Mesenchymal stem cell (in vitro differentiated cells and primary cell): ENCODE results near the gene FCHO1.

ENCODE experiments used
- DNase-seq: peaks from one replicate; pipeline ENCODE4 v3.0.0-alpha.2; 2013
- H2AFZ ChIP-seq: one replicate; pipeline ENCODE4 v1.6.1; 2013; ENCODE audit warnings: low read depth, mild to moderate bottlenecking, control low read depth, inconsistent platforms, low read length, moderate library complexity
- H2AK5ac ChIP-seq: 2 replicates; pipeline ENCODE4 v1.6.1; 2013; ENCODE audit warnings: low read length, moderate library complexity, mild to moderate bottlenecking, inconsistent platforms; ENCODE audit not compliant: severe bottlenecking
- H2BK120ac ChIP-seq: one replicate; pipeline ENCODE4 v1.6.1; 2013; ENCODE audit warnings: low read depth, mild to moderate bottlenecking, inconsistent platforms, low read length, moderate library complexity
- H2BK12ac ChIP-seq, 2 experiments: one replicate each; pipeline ENCODE4 v1.6.1; 2013; ENCODE audit warnings: inconsistent platforms in 2 of 2, low read length in 2 of 2, mild to moderate bottlenecking in 2 of 2, moderate library complexity in 2 of 2, control low read depth in 1 of 2
- H2BK15ac ChIP-seq: one replicate; pipeline ENCODE4 v1.6.1; 2013; ENCODE audit warnings: mild to moderate bottlenecking, low read depth, inconsistent platforms; ENCODE audit not compliant: poor library complexity, severe bottlenecking
- H2BK5ac ChIP-seq: 2 replicates; pipeline ENCODE4 v1.6.1; 2013; ENCODE audit warnings: low read depth, mild to moderate bottlenecking, low read length, control low read depth, inconsistent platforms; ENCODE audit not compliant: poor library complexity, severe bottlenecking
- H3K14ac ChIP-seq, 2 experiments: one replicate each; pipeline ENCODE4 v1.6.1; 2013; ENCODE audit warnings: inconsistent platforms in 2 of 2, low read length in 2 of 2, control low read depth in 1 of 2, mild to moderate bottlenecking in 1 of 2, moderate library complexity in 1 of 2
- H3K18ac ChIP-seq, 2 experiments: one replicate each; pipeline ENCODE4 v1.6.1; 2013; ENCODE audit warnings: inconsistent platforms in 2 of 2, low read length in 2 of 2, control low read depth in 1 of 2, low read depth in 1 of 2, mild to moderate bottlenecking in 1 of 2
- H3K23ac ChIP-seq, 2 experiments: one replicate each; pipeline ENCODE4 v1.6.1; 2013; ENCODE audit warnings: inconsistent platforms in 2 of 2, low read length in 2 of 2, mild to moderate bottlenecking in 2 of 2, moderate library complexity in 2 of 2, control low read depth in 1 of 2
- H3K27ac ChIP-seq: 2 replicates; pipeline ENCODE4 v1.5.1; 2013; ENCODE audit warnings: mild to moderate bottlenecking, moderate library complexity, low read length, control low read depth, inconsistent platforms; ENCODE audit not compliant: poor library complexity, severe bottlenecking
- H3K27me3 ChIP-seq, 2 experiments: 2 replicates each; pipeline versions ENCODE4 v1.6.1 to v1.7.0; 2013; ENCODE audit warnings: low read length in 2 of 2, mild to moderate bottlenecking in 2 of 2, moderate library complexity in 2 of 2, control low read depth in 1 of 2, inconsistent platforms in 1 of 2; ENCODE audit not compliant: control insufficient read depth in 1 of 2, insufficient read depth in 1 of 2
- H3K36me3 ChIP-seq, 2 experiments: 2 replicates each; pipeline versions ENCODE4 v1.6.1 to v1.7.0; 2013; ENCODE audit warnings: low read length in 2 of 2, control low read depth in 1 of 2, inconsistent platforms in 1 of 2, low read depth in 1 of 2, mild to moderate bottlenecking in 1 of 2; ENCODE audit not compliant: insufficient read depth in 2 of 2, control insufficient read depth in 1 of 2
- H3K4ac ChIP-seq, 2 experiments: one replicate each; pipeline ENCODE4 v1.6.1; 2013; ENCODE audit warnings: inconsistent platforms in 2 of 2, low read length in 2 of 2, mild to moderate bottlenecking in 2 of 2, moderate library complexity in 2 of 2, control low read depth in 1 of 2, low read depth in 1 of 2
- H3K4me1 ChIP-seq: 2 replicates; pipeline ENCODE4 v1.6.1; 2013; ENCODE audit warnings: low read depth, low read length, control low read depth; ENCODE audit not compliant: control insufficient read depth, insufficient read depth
- H3K4me2 ChIP-seq: 2 replicates; pipeline ENCODE4 v1.6.1; 2013; ENCODE audit warnings: low read length, mild to moderate bottlenecking, inconsistent platforms; ENCODE audit not compliant: poor library complexity, severe bottlenecking
- H3K4me3 ChIP-seq, 2 experiments: 2 replicates each; pipeline versions ENCODE4 v1.5.1 to v1.7.0; 2013; ENCODE audit warnings: low read length in 2 of 2, mild to moderate bottlenecking in 2 of 2, control low read depth in 1 of 2, low read depth in 1 of 2; ENCODE audit not compliant: insufficient read depth in 1 of 2
- H3K79me1 ChIP-seq: replicated peaks from 2 replicates; pipeline ENCODE4 v1.6.1; 2013; ENCODE audit warnings: mild to moderate bottlenecking, control low read depth, low read length, inconsistent platforms; ENCODE audit not compliant: poor library complexity, severe bottlenecking
- H3K9ac ChIP-seq: 2 replicates; pipeline ENCODE4 v1.7.0; 2013; ENCODE audit warnings: mild to moderate bottlenecking, low read length, moderate library complexity
- H3K9me3 ChIP-seq: 2 replicates; pipeline ENCODE4 v1.7.0; 2013; ENCODE audit warnings: mild to moderate bottlenecking, low read length; ENCODE audit not compliant: control insufficient read depth
- H4K8ac ChIP-seq: one replicate; pipeline ENCODE4 v1.6.1; 2013; ENCODE audit warnings: inconsistent platforms, mild to moderate bottlenecking, low read length, moderate library complexity
- H4K91ac ChIP-seq: one replicate; pipeline ENCODE4 v1.6.1; 2013; ENCODE audit warnings: mild to moderate bottlenecking, low read length, inconsistent platforms
- WGBS: methylation state at CpG from one replicate; pipeline ENCODE4 v1.1.7; 2013; ENCODE audit warnings: mixed read lengths; 5-methylcytosine and 5-hydroxymethylcytosine counted together

FCHO1 gene

GRCh38 chr19:17784201-17785008, 33.1 kb downstream of the FCHO1 start:
- Histone ChIP-seq H3K9ac (peak overlapping the region; percentile 51), H2BK15ac (no peak overlapping the region), H2AK5ac (no peak overlapping the region), H4K91ac (peak overlapping the region; percentile 16), H3K23ac (no peak overlapping the region), H3K14ac (no peak overlapping the region), H4K8ac (peak overlapping the region; percentile 72), H3K27me3 (peaks cover 8 to 13% of the 10 kb centered on the region in 2 experiments), H3K18ac (no peak overlapping the region), H3K4me3 (peak overlapping the region in 1 of 2 experiments; percentile 46), H3K4ac (no peak overlapping the region), H2BK120ac (no peak overlapping the region), H3K36me3 (no peaks in the 10 kb centered on the region), H2BK12ac (no peak overlapping the region), H2BK5ac (no peak overlapping the region), H3K79me1 (no peaks in the 10 kb centered on the region), H3K4me2 (no peak overlapping the region), H2AFZ (no peak overlapping the region), H3K27ac (no peak overlapping the region), H3K4me1 (peaks cover under 1% of the 10 kb centered on the region), H3K9me3 (no peaks in the 10 kb centered on the region)
- DNase-seq, result peak; percentile 55
- 65% methylated on average over 31 of the region's 32 CpGs for WGBS

GRCh38 chr19:17787274-17787913, 36.1 kb downstream of the FCHO1 start:
- Histone ChIP-seq H3K4me1 (no peaks in the 10 kb centered on the region), H3K9me3 (no peaks in the 10 kb centered on the region), H2BK12ac (no peak overlapping the region), H3K23ac (no peak overlapping the region), H2AFZ (no peak overlapping the region), H2BK15ac (no peak overlapping the region), H2BK5ac (no peak overlapping the region), H3K14ac (no peak overlapping the region), H3K4me3 (no peak overlapping the region), H3K4me2 (no peak overlapping the region), H4K91ac (no peak overlapping the region), H4K8ac (no peak overlapping the region), H3K27ac (no peak overlapping the region), H2BK120ac (no peak overlapping the region), H3K9ac (no peak overlapping the region), H2AK5ac (no peak overlapping the region), H3K4ac (no peak overlapping the region), H3K18ac (no peak overlapping the region), H3K27me3 (peaks cover 5 to 18% of the 10 kb centered on the region in 2 experiments), H3K79me1 (no peaks in the 10 kb centered on the region), H3K36me3 (no peaks in the 10 kb centered on the region)
- 84% methylated on average over 13 of the region's 14 CpGs for WGBS
- DNase-seq, result no peak

- Histone ChIP-seq H3K4me2 (no peak overlapping the region), H2BK15ac (no peak overlapping the region), H3K9me3 (no peaks in the 10 kb centered on the region), H3K4ac (no peak overlapping the region), H2BK120ac (no peak overlapping the region), H3K79me1 (no peaks in the 10 kb centered on the region), H3K18ac (no peak overlapping the region), H2BK12ac (no peak overlapping the region), H3K9ac (no peak overlapping the region), H3K14ac (no peak overlapping the region), H3K36me3 (no peaks in the 10 kb centered on the region), H3K4me1 (no peaks in the 10 kb centered on the region), H3K27ac (no peak overlapping the region), H2BK5ac (no peak overlapping the region), H4K8ac (no peak overlapping the region), H3K27me3 (peaks cover 9 to 26% of the 10 kb centered on the region in 2 experiments), H3K23ac (no peak overlapping the region), H2AK5ac (no peak overlapping the region), H2AFZ (no peak overlapping the region), H4K91ac (no peak overlapping the region), H3K4me3 (no peak overlapping the region)
- 100% methylated on average over 2 of the region's 2 CpGs for WGBS
- DNase-seq, result no peak
Measured at GRCh38 chr19:17788632-17789031, 37.4 kb downstream of the FCHO1 start.

GRCh38 chr19:17790059-17790780, 38.9 kb downstream of the FCHO1 start:
- Histone ChIP-seq H4K91ac (no peak overlapping the region), H3K9ac (no peak overlapping the region), H3K14ac (no peak overlapping the region), H2AK5ac (no peak overlapping the region), H3K79me1 (no peaks in the 10 kb centered on the region), H2BK5ac (no peak overlapping the region), H2BK15ac (no peak overlapping the region), H3K27me3 (peaks cover 24 to 42% of the 10 kb centered on the region in 2 experiments), H3K4me3 (no peak overlapping the region), H2BK12ac (no peak overlapping the region), H3K36me3 (no peaks in the 10 kb centered on the region), H3K4me2 (no peak overlapping the region), H4K8ac (no peak overlapping the region), H3K4me1 (peaks cover 7% of the 10 kb centered on the region), H2AFZ (no peak overlapping the region), H3K4ac (no peak overlapping the region), H2BK120ac (no peak overlapping the region), H3K18ac (no peak overlapping the region), H3K9me3 (no peaks in the 10 kb centered on the region), H3K27ac (no peak overlapping the region), H3K23ac (no peak overlapping the region)
- no peak for DNase-seq
- 71% methylated on average over 5 of the region's 6 CpGs for WGBS
